Astrocyte (in vitro differentiated cells and primary cell): Measurements from ENCODE around the gene DNAH14. TPM values are rescaled to one million over a fixed set of nuclear protein-coding genes. Genes with fewer than 3 reads are reported as not detected.
"Not testable (repeated sequence)": the region's sequence is repeated elsewhere in the genome, so short reads cannot be mapped to it uniquely, and the experiment has no call there.

Source experiments
- DNase-seq: peaks from one replicate; pipeline ENCODE4 v3.0.0-alpha.2; 2010; ENCODE audit warnings: low read depth
- FAIRE-seq: peaks from 2 replicates; lab custom pipeline; 2011; peaks lifted over from hg19 to GRCh38; lab: Jason Lieb, UNC
- H2AFZ ChIP-seq: 2 replicates; pipeline ENCODE4 v1.6.0; 2012; ENCODE audit warnings: low read depth, low read length, inconsistent platforms
- H3K27ac ChIP-seq: 2 replicates; pipeline ENCODE4 v1.5.1; 2011; ENCODE audit warnings: low read depth, low read length, inconsistent platforms
- H3K27me3 ChIP-seq: 2 replicates; pipeline ENCODE4 v1.6.0; 2011; ENCODE audit warnings: low read length, inconsistent platforms; ENCODE audit not compliant: insufficient read depth
- H3K36me3 ChIP-seq: 2 replicates; pipeline ENCODE4 v1.5.1; 2011; ENCODE audit warnings: low read length, inconsistent platforms; ENCODE audit not compliant: insufficient read depth
- H3K4me1 ChIP-seq: 2 replicates; pipeline ENCODE4 v1.5.1; 2011; ENCODE audit warnings: low read length, inconsistent platforms; ENCODE audit not compliant: insufficient read depth
- H3K4me2 ChIP-seq: 2 replicates; pipeline ENCODE4 v1.6.0; 2012; ENCODE audit warnings: low read length, inconsistent platforms
- H3K4me3 ChIP-seq: 2 replicates; pipeline ENCODE4 v1.5.1; 2011; ENCODE audit warnings: low read depth, mild to moderate bottlenecking, low read length, inconsistent platforms; ENCODE audit not compliant: insufficient read depth
- H3K79me2 ChIP-seq: 2 replicates; pipeline ENCODE4 v1.6.0; 2012; ENCODE audit warnings: mild to moderate bottlenecking, low read length, inconsistent platforms; ENCODE audit not compliant: insufficient read depth
- H3K9ac ChIP-seq: 2 replicates; pipeline ENCODE4 v1.6.0; 2012; ENCODE audit warnings: mild to moderate bottlenecking, low read length, inconsistent platforms
- H3K9me3 ChIP-seq: 2 replicates; pipeline ENCODE4 v1.5.1; 2012; ENCODE audit warnings: low read depth, mild to moderate bottlenecking, low read length, inconsistent platforms; ENCODE audit not compliant: insufficient read depth
- H4K20me1 ChIP-seq: 2 replicates; pipeline ENCODE4 v1.6.0; 2012; ENCODE audit warnings: low read length, inconsistent platforms; ENCODE audit not compliant: insufficient read depth
- H3K27ac Mint-ChIP-seq: one replicate; pipeline ENCODE4 v1.8.0; 2021; ENCODE audit warnings: mild to moderate bottlenecking, mixed read lengths; ENCODE audit not compliant: unreplicated experiment
- H3K27me3 Mint-ChIP-seq: one replicate; pipeline ENCODE4 v1.8.0; 2021; ENCODE audit warnings: low read depth, mixed read lengths; ENCODE audit not compliant: unreplicated experiment
- H3K36me3 Mint-ChIP-seq: one replicate; pipeline ENCODE4 v1.8.0; 2021; ENCODE audit warnings: low read depth, mixed read lengths; ENCODE audit not compliant: unreplicated experiment
- H3K4me1 Mint-ChIP-seq: one replicate; pipeline ENCODE4 v1.8.0; 2021; ENCODE audit warnings: low read depth, mixed read lengths; ENCODE audit not compliant: unreplicated experiment
- H3K4me3 Mint-ChIP-seq: one replicate; pipeline ENCODE4 v1.8.0; 2021; ENCODE audit warnings: mild to moderate bottlenecking, moderate library complexity, mixed read lengths; ENCODE audit not compliant: unreplicated experiment
- H3K9me3 Mint-ChIP-seq: one replicate; pipeline ENCODE4 v1.8.0; 2021; ENCODE audit warnings: mild to moderate bottlenecking, mixed read lengths; ENCODE audit not compliant: unreplicated experiment
- CTCF ChIP-seq: IDR thresholded peaks from 2 replicates; pipeline ENCODE4 v1.5.1; 2011; ENCODE audit warnings: low read depth, mild to moderate bottlenecking, inconsistent platforms, low read length, moderate library complexity; ENCODE audit not compliant: insufficient read depth
- EZH2 ChIP-seq: IDR thresholded peaks from 2 replicates; pipeline ENCODE4 v1.6.1; 2012; ENCODE audit warnings: mild to moderate bottlenecking, low read length, inconsistent platforms; ENCODE audit not compliant: insufficient read depth
- total RNA-seq: library from RNA; stranded (reverse); gene quantifications from 2 replicates; pipeline ENCODE4 v1.2.1, GENCODE V29; 2021

Gene DNAH14
- total RNA-seq, 1 donor from 2014 or later, result 21.2 TPM

GRCh38 chr1:224980181-224980580, 50.7 kb downstream of the DNAH14 start:
- H2AFZ ChIP-seq, result no peak overlapping the region
- no peak overlapping the region for H3K27ac ChIP-seq
- H4K20me1 ChIP-seq, result no peaks in the 10 kb centered on the region
- Mint-ChIP-seq H3K27me3 (no peaks in the 10 kb centered on the region), H3K4me3 (no peak overlapping the region), H3K36me3 (peaks cover 17% of the 10 kb centered on the region), H3K4me1 (no peaks in the 10 kb centered on the region), H3K27ac (no peak overlapping the region), H3K9me3 (no peaks in the 10 kb centered on the region)
- no peak overlapping the region for H3K9ac ChIP-seq
- H3K4me2 ChIP-seq, result no peak overlapping the region
- no peaks in the 10 kb centered on the region for H3K27me3 ChIP-seq
- H3K36me3 ChIP-seq, result no peaks in the 10 kb centered on the region
- no peaks in the 10 kb centered on the region for H3K79me2 ChIP-seq
- no peak for FAIRE-seq
- H3K9me3 ChIP-seq, result no peaks in the 10 kb centered on the region
- TF ChIP-seq EZH2 (no peak), CTCF (no peak)
- DNase-seq, result no peak
- H3K4me1 ChIP-seq, result no peaks in the 10 kb centered on the region
- H3K4me3 ChIP-seq, result no peak overlapping the region

GRCh38 chr1:224981922-224982354, 52.5 kb downstream of the DNAH14 start:
- not testable (repeated sequence) for H3K4me3 Mint-ChIP-seq, H3K27me3 Mint-ChIP-seq

GRCh38 chr1:224988042-224988441, 58.6 kb downstream of the DNAH14 start:
- no peak overlapping the region for H3K27ac ChIP-seq
- FAIRE-seq (no peak), DNase-seq (no peak)
- TF ChIP-seq CTCF (no peak), EZH2 (no peak)
- H3K27me3 ChIP-seq, result no peaks in the 10 kb centered on the region
- H4K20me1 ChIP-seq, result no peaks in the 10 kb centered on the region
- no peaks in the 10 kb centered on the region for H3K9me3 ChIP-seq
- no peak overlapping the region for H3K4me2 ChIP-seq
- H3K36me3 Mint-ChIP-seq, result peaks cover 5% of the 10 kb centered on the region
- H3K4me1 ChIP-seq, result no peaks in the 10 kb centered on the region
- no peaks in the 10 kb centered on the region for H3K79me2 ChIP-seq
- no peak overlapping the region for H3K9ac ChIP-seq
- no peak overlapping the region for H2AFZ ChIP-seq
- H3K4me3 Mint-ChIP-seq, result no peak overlapping the region
- H3K27me3 Mint-ChIP-seq, result no peaks in the 10 kb centered on the region
- no peak overlapping the region for H3K4me3 ChIP-seq
- H3K4me1 Mint-ChIP-seq, result no peaks in the 10 kb centered on the region
- no peak overlapping the region for H3K27ac Mint-ChIP-seq
- H3K9me3 Mint-ChIP-seq, result peaks cover 4% of the 10 kb centered on the region
- no peaks in the 10 kb centered on the region for H3K36me3 ChIP-seq

More at GRCh38 chr1:224981922-224982354, 52.5 kb downstream of the DNAH14 start:
- H3K27ac ChIP-seq, H3K79me2 ChIP-seq, H3K9ac ChIP-seq, H2AFZ ChIP-seq, H3K9me3 Mint-ChIP-seq, H3K36me3 ChIP-seq, H3K4me3 ChIP-seq, H3K4me1 Mint-ChIP-seq, FAIRE-seq, DNase-seq, H4K20me1 ChIP-seq, H3K9me3 ChIP-seq, H3K27ac Mint-ChIP-seq, H3K4me2 ChIP-seq, H3K4me1 ChIP-seq, H3K27me3 ChIP-seq: not testable (repeated sequence)
- peaks cover 13% of the 10 kb centered on the region for H3K36me3 Mint-ChIP-seq
